Activated T-cell treated with anti-CD3 and anti-CD28 coated beads, Interleukin-2, amount 50 U/mL, for 48 hours (primary cell): ENCODE data around the gene ADAM8.
"Not testable (repeated sequence)": the region's sequence is repeated elsewhere in the genome, so short reads cannot be mapped to it uniquely, and the experiment has no call there.

Experiments
- DNase-seq, 2 experiments: peaks; one replicate each; pipeline ENCODE4 v3.0.0-alpha.2; 2020

ADAM8 gene

DNA sequence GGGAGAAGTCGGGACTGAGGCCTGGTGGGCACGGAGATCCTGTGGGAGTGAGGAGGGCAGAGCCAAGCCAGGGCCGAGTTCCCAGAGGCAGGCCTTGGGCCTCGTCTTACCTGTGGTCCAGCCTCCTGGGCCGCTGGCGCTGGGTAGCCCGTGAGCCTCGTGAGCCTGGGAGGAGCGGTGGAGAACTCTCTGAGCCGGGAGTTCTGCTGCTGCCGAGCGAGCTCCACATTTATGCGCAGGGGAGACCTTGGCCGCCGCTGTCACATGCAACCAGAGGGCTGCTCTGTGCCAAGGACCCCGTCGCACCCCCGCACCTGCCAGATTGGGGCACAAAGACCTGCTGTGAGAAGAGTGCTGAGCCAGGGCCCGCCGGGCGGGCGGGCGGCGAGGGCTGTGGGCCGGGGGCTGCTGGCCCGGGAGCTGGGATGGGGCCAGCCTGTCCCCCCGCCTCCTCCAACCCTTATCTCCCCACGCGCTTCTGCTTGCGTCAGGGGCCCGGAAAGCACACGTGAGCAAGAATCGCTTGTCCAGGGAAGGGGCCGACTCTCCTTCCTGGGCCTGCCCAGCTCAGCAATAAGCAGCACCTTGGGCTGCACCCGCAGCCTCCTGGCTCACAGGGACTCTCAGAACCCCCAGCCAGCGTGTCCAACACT lies 28.9 kb downstream of the ADAM8 start:
- no peak for DNase-seq

DNA sequence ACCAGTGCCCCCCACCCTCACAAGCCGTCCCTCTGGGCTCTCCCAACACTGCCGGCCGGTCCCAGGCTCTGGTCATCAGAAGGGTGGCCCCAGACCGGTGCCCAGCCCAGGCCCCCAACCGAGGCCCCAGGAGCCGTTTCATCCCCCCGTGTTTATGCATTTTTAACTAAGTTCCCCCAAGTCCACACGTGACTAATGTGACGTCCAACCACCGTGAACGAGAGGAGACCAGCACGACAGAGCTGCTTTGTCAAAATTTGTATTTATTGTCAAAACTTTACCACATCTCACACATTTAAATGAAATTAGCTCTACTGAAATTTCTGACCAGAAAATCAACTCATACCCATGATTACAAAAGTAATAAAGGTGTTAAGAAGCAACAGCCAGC lies 30.4 kb downstream of the ADAM8 start:
- DNase-seq, result no peak

DNA sequence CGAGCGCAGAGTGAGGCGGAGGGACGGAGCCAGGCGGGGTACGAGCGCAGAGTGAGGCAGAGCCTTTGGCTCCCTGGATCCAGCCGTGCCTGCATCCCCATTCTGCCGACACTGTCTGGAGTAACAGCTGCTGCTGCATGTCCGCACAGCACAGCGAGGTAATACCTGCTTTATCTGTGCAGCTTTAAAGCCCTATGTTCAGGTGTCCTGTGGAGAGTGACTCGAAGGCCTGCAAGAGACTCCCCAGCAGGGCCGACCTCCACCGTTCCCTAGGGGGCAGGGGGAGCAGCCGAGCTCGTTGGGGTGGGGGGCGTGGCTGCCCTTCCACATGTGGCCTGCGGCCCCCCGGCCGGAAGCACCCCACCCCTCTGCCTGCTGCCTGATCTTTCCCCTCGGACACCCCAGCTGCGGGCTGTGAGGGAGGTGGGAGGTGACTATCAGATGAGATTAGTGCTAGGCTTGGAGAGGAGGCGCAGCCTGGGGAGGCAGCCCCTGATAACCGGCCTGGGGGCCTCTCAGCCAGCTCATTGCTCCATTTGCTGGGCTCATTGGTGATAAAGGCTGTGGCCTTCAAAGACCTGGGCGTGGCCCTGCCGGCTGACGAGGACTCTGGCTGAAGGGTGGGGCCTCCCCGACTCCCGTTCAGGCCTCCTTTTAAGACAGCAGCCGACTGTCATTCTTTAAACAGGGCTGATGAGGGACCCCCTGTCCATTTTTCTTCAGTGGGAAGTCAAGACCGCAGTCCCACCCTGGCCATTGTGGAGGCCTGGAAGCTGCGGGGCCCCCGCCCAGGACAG lies 31.0 kb downstream of the ADAM8 start:
- DNase-seq, result no peak

DNA sequence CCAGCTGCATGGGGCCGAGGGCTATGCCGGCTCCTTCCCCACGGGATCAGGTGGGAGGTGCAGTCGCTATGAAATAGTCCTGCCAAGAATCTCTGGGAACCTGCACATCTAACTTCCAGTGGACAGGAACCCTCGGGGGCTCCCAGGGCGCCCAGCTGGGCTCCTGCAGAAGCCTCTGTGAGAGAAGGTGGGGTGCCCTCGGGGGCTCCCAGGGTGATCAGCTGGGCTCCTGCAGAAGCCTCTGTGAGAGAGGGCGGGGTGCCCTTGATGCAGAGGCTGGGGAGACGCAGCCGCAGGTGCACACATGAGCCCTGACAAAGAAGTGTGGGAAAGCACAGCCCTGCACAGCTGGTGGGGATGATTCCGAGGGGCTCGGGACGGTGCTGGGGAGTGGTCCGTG lies 33.1 kb downstream of the ADAM8 start:
- no peak for DNase-seq

DNA sequence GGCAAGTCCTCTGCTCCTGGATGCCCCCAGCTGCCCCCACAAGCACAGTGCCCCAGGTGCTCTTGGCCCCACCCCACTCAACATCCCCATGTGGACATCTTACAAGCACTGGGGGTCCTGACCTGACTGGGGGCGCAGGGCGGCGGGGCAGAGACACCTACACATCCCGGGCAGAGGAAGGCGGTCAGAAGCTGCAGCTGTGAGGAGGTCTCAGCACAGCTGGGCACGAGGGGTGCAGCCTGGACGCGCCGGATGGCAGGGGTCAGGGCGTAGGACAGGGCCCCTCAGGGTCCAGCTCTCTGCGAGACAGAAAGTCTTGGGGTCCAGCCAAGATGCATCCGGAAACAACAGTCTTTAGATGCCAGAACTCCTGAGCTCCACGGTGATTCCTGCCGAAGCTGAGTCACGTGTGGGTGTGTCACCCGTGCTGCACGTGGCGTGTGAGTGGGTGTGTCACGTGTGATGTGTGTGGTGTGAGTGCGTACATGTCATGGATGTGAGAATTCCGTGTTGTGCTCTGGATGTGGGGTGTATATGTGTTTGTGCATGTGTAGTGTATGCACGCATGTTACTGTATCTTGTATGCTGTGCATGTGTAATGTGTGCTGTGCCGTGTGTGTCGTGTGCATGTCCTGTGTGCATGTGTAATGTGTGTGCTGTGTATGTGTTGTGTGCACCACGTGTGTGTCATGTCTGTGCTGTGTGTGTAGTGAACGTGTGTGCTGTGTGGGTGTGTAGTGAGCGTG lies 33.9 kb downstream of the ADAM8 start:
- DNase-seq, result no peak

DNA sequence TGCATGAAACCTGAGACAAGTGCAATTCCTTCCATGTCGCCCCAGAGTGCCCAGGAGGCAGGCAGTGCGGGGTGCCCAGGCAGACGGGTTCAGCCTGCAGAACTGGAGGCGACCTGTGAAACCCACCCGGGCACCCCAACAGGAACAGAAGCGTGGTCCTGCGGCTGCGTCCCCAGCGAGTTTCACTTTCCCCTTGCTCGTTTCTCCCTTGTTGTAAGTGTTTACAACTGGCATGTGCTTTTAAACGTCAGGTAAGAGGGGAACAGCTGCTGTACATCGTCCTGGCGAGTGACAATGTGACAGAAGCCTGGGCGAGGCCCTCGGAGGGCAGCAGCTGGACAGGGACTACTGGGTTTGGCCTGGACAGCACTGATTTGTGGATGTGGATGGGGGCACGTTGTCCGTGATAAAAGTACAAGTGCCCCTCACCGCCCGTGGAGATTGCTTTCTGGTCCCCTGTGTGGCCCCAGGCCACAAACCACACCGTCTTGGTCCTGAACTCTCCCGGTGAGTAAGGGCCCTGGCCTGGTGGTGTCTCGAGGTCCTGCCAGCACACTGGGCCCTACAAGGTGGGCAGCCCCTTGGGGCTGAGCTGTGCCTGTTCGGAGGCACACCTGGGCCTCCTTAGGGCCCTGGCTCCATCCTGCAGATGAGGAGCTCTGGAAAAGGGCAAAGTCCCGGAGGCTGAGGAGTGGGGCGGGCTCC lies 35.0 kb downstream of the ADAM8 start:
- no peak for DNase-seq

DNA sequence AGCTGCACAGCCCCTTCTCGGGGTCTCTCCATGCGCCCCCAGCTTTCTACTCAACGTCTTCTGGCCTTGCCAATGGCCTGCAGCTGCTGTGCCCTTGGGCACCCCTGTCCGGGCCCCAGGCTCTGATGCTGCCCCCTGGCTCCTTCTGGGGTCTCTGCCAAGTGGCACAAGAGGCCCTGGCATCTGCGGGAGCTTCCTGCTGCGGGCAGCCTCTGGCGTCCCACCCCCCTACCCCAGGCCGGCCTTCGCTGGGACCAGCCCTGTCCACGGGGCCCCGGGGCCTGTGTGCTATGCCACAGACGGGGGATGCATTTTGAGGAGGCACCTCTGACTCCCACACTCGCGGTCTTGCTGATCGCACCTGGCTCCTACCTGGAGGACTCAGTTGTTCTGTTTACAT lies 36.7 kb downstream of the ADAM8 start:
- DNase-seq, result no peak

DNA sequence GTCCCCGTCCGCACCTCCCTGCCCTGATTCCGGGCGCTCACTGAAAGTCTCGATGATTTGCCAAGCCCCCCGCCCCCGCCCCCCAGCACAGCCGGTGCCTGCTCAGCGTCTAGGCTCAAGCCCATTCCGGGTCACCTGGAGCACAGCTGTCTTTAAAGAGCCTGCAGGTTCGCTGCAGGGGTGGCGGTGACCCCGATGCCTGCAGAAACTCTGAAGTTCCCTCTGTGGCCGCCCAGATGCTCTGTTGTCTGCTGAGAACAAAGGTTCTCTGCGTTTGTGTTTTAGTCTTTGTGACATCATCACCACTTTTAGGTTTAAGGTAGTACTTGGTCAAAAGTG lies 38.2 kb downstream of the ADAM8 start:
- DNase-seq, result no peak

DNA sequence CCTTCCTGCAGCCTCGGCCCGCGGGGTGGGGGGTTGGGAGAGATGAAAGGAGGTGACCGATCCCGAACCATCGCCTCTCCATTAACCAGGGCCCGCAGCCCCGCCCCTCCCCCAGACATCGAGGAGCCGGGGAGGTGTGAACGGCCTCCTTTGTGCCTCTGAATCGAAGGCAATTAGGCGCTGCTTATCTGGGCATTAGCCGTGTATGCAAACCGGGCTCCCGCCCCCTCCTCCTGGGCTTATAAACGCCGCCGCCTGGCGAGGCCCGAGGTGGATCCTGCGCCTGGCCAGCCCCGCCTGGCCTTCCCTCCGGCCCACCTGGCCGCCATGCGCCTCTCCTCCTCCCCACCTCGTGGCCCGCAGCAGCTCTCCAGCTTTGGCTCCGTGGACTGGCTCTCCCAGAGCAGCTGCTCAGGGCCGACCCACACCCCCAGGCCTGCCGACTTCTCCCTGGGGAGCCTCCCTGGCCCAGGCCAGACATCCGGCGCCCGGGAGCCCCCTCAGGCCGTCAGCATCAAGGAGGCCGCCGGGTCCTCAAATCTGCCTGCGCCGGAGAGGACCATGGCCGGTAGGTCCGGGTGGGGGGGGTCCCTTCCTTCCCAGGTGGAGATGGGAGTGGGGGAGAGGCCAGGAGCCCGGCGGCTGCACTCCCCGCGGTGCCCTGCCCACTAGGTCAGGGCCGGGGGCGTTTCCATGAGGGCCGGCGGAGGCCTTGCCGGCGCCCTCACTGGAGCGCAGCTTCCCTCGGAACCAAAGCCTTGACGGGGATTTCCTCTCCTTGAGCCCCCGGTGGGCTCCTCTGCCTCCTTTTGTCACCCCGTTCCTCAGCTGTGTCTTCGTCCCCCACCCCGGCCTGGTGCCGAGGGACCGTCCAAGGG lies 38.8 kb downstream of the ADAM8 start, which contains the start of gene VENTX:
Gene VENTX (plus strand): TSS at position 268 of the 878 bp plus-strand sequence. CDS start 60 bp downstream, at position 328.
- no peak for DNase-seq

DNA sequence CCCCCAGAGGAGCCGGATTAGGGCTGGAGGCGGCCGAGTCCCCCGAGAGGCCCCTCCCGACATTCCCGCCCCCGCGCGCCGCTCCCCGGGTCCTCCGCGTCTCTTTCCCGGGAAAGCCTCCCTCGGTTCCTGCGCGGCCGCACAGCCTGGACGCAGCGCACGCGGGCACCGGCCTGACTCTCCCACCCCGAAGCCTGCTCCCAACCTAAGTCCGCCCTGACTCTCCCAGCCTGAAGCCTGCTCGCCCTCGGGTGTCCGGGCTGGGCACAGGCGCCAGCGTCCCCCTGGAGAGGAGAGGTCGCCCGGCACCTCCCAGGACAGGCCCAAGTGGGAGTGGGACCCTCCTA lies 39.5 kb downstream of the ADAM8 start:
- no peak for DNase-seq

DNA sequence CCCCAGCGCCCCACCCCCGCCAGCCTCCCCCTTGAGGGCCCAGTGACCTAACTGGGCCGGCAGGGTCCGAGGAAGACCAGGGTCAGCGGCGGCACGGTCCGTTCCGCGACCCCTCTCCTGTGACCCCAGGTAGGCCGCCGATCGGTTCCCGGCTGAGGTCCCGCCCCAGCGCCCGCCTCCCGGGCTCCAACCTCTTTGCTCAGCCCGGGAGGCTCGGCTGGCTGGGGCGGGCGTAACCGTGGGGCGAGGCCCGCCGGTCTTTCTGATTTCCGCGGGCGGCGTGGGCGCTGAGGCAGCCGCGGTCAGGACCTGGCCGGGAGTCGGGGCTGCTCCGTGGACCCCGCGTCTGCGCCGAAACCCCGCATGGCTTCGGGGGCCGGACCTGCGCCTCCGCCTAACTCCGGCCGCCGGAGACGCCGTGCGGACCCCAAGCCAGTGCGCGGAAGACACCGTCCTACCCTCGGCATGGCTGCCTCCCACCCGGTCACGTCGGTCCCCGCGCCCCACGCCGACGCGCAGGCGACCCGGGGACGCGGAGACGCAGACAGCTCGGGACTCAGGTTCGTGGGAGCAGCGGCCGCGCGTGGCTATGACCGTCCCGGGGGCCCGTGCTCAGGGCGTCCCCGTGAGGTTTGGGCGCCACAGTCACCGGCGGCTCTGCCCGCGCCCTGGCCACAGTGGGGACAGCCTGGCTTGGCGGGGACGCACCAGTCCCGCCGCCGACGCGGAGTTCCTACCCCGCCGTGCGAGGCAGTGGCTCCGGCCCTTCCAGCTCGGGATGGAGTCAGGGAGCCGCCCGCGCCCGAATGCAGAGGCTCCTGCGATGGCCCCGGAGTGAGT lies 40.0 kb downstream of the ADAM8 start:
- no peak for DNase-seq

DNA sequence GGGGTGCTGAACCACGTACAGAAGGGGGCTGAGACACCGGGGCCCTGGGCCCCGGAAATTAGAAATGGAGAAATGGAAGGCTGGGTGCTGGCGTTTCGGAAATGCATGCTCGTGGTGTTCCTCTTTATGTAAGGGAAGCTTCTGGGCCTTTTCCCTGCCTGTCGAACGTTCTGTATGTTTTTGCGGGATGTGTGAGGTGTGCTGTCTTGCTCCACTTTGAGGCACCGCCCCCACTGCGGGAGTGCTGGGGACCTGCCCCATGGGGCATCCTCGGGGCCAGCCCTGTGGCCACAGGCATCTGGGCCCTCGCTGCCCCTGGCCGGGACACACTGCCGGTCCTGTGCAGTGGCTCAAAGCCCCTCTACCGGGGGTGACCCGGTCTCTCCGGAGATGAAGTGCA lies 40.7 kb downstream of the ADAM8 start:
- DNase-seq, result no peak

DNA sequence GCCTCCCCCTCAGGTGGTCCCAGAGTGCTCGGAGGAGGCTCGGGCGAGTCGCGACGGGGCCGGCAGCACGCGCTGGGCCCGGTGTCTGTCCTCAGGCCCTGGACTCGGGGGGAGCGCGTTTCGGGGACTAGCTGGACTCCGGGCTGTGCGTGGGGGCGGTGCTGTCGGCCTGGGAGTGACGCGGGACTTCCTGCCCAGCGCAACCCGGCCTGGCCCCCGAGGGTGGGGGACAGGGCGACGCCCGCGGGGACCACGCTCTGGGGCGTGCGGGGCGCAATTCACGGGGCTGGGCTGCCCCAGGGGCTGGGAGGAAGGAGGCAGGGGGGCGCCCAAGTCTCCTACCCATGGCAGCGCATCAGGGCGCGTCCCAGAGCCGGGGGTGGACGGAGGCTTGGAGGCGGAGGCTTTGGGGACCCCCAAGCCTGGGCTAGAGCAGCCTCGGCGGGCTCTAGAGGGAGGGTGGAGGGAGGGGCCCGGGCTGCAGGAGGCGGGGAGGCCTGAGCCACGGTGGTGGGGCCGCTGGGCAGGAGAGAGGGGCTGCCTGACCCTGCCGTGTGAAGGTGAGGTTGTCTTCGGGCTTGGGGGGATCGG lies 41.3 kb downstream of the ADAM8 start:
- no peak for DNase-seq

DNA sequence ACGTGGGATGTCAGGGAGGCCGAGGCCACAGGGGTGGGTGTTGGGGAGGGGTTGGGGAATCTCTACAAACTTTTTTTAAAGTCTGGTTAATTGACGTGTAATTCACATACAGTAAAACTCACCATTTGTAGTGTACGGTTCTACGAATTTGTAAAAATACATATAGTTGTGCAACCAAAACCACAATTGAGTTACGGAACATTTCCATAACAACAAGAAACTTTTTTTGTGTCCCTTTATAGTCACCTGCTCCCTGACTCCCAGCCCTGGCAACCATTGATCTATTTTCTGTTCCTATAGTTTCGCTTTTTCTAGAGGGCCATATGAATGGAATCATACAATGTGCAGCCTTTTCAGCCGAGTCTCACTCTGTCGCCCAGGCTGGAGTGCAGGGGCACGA lies 41.9 kb downstream of the ADAM8 start:
- not testable (repeated sequence) for DNase-seq

DNA sequence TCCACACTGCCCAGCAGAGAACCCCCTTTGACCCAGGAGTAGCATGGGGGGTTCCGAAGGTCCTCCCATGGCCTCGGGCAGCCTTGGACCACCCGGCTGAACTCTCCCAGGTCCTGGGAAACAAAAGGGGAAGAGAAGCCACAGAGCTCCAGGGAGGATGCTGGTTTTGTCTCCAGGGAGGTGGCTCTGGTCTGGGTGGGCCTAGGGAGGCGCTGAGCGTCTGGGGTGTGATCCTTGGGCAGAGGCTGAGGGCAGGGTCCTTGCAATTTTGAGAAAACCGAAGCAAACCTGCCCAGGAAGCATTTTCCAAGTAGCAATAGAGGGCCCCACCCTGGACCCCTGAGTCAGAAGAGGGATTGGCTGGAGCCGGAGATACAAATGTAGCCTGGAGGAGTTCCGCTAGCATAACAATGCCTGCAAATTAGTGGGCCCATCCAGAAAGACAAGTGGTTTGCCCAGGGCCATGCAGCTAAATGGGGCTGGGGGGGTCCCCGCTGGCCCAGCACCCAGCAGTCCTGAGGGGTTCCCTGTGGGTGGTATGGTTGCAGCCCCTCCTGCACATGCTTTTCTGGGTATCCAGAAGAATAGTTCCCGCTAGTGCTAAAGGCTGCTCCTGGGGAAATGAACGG lies 44.6 kb downstream of the ADAM8 start:
- no peak for DNase-seq

DNA sequence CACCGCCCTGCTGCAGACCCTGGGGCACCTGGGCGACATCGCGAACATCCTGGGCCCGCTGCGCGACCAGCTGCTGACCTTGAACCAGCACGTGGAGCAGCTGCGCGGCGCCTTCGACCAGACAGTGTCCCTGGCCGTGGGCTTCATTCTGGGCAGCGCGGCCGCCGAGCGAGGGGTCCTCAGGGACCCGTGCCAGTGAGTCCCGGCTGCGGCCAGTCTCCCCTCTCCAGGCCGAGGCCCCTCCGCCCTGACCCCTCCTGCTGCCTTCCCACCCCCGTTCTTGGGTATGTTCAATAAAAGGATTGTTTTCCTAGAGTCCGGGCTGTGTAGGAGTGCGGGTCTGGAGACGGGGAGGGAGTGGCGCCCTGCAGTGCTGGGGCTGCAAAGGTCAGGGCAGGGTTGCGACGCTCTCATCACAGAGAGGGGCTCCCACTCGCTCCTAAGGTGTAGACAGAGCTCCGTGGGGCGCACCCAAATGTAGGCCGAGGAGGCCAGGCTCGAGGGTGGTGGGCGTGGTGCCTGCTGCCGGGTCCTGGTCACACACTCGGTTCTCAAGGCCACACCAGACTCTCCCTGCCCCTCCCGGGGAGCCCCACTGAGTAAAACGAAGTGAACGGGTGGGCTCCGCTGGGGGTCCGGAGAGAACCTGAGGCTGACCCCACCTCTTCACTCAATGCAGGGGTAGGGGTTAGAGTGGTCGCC lies 45.3 kb downstream of the ADAM8 start:
- DNase-seq, result no peak

DNA sequence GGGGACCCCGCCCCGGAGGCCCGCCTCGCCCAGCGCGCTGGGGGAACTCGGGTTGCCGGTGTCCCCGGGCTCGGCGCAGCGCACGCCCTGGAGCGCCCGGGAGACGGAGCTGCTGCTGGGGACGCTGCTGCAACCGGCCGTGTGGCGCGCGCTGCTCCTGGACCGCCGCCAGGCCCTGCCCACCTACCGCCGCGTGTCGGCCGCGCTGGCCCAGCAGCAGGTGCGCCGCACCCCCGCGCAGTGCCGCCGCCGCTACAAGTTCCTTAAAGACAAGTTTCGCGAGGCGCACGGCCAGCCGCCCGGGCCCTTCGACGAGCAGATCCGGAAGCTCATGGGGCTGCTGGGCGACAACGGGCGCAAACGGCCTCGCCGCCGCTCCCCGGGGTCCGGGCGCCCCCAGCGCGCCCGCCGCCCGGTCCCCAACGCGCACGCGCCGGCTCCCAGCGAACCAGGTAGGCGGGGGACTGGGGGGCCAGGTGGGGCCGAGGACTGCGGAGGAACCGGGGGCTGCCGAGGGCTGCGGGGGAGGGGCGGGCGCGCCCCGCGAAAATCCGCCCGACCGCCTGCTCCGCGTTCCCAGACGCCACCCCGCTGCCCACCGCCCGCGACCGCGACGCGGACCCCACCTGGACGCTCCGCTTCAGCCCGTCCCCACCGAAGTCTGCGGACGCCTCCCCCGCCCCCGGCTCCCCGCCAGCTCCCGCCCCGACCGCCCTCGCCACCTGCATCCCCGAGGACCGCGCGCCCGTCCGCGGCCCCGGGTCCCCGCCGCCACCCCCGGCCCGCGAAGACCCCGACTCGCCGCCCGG lies 46.1 kb downstream of the ADAM8 start:
- DNase-seq, result peak in 1 of 2 experiments; percentile 43

DNA sequence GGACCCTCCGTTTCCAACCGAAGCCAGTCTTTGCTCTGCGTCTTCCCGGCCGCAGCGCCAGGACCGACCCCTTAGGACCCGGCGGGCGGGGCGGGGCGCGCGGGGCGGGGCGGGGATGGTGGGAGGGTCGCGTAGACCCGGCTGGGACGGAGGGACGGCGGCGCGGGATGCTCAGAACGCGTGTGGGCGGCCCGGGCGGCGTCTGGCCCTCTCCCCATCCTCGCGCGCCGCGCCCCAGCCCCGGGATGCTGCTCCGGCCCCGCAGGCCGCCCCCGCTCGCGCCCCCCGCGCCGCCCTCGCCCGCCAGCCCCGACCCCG lies 46.7 kb downstream of the ADAM8 start, which contains the start of gene UTF1:
Gene UTF1 (plus strand): TSS at position 174 of the 318 bp plus-strand sequence. CDS start 72 bp downstream, at position 246.
- no peak for DNase-seq
